ENCODE data around the gene AOPEP. TPM values are rescaled to one million over a fixed set of nuclear protein-coding genes. Genes with fewer than 3 reads are reported as not detected.

AOPEP gene
- total and polyA plus RNA-seq, 4 donors, result 29.0 to 121 (median 60.0) TPM

- Histone ChIP-seq H3K9ac (ENCODE audit: insufficient read depth in 1 of 2, low read length in 2 of 2) (no peak overlapping the region), H3K4me3 (no peak overlapping the region), H3K27me3 (ENCODE audit: control insufficient read depth in 3 of 3, insufficient read depth in 3 of 3, low read length in 2 of 3) (no peaks in the 10 kb centered on the region), H3K36me3 (ENCODE audit: control insufficient read depth in 4 of 4, insufficient read depth in 4 of 4, low read length in 4 of 4) (no peaks in the 10 kb centered on the region), H3K27ac (ENCODE audit: low read depth in 1 of 2, low read length in 1 of 2) (no peak overlapping the region), H3K9me3 (ENCODE audit: control insufficient read depth in 4 of 4, insufficient read depth in 3 of 4, low read length in 3 of 4) (no peaks in the 10 kb centered on the region), H3K4me1 (ENCODE audit: control insufficient read depth in 5 of 5, insufficient read depth in 5 of 5, low read length in 5 of 5) (peaks cover 7 to 51% (median 11%) of the 10 kb centered on the region in 5 donors)
- ATAC-seq (ENCODE audit: insufficient read depth, low FRiP score) (no peak), DNase-seq (no peak)
- TF ChIP-seq CTCF (IDR thresholded peaks at IDR 0.05; ENCODE audit: control extremely low read depth, extremely low read depth), result no peak
- 88 to 93% methylated on average over 3 of the region's 3 CpGs for WGBS, 2 donors
Measured at GRCh38 chr9:94911211-94911610, 184.7 kb downstream of the AOPEP start.

- no peak overlapping the region for H3K9ac ChIP-seq (ENCODE audit: insufficient read depth in 1 of 2, low read length in 2 of 2)
- H3K4me1 ChIP-seq (ENCODE audit: control insufficient read depth in 5 of 5, insufficient read depth in 5 of 5, low read length in 5 of 5), result peaks cover 7 to 47% (median 14%) of the 10 kb centered on the region in 5 donors
Measured at GRCh38 chr9:94911986-94912635, 185.6 kb downstream of the AOPEP start.

GRCh38 chr9:94912700-94913249, 186.3 kb downstream of the AOPEP start:
- Histone ChIP-seq H3K27ac (ENCODE audit: low read depth in 1 of 2, low read length in 1 of 2) (peak overlapping the region in 1 of 2 donors; percentile 17), H3K36me3 (ENCODE audit: control insufficient read depth in 4 of 4, insufficient read depth in 4 of 4, low read length in 4 of 4) (no peaks in the 10 kb centered on the region), H3K9me3 (ENCODE audit: control insufficient read depth in 4 of 4, insufficient read depth in 3 of 4, low read length in 3 of 4) (no peaks in the 10 kb centered on the region), H3K9ac (ENCODE audit: insufficient read depth in 1 of 2, low read length in 2 of 2) (no peak overlapping the region), H3K27me3 (ENCODE audit: control insufficient read depth in 3 of 3, insufficient read depth in 3 of 3, low read length in 2 of 3) (no peaks in the 10 kb centered on the region), H3K4me1 (ENCODE audit: control insufficient read depth in 5 of 5, insufficient read depth in 5 of 5, low read length in 5 of 5) (peaks cover 7 to 40% (median 10%) of the 10 kb centered on the region in 5 donors), H3K4me3 (no peak overlapping the region)
- TF ChIP-seq CTCF (IDR thresholded peaks at IDR 0.05; ENCODE audit: control extremely low read depth, extremely low read depth), result no peak
- DNase-seq (no peak), ATAC-seq (ENCODE audit: insufficient read depth, low FRiP score) (no peak)
- 80 to 91% methylated on average over 8 of the region's 8 CpGs for WGBS, 2 donors

More at GRCh38 chr9:94911986-94912635, 185.6 kb downstream of the AOPEP start:
- ATAC-seq (ENCODE audit: insufficient read depth, low FRiP score) (no peak), DNase-seq (no peak)
- no peaks in the 10 kb centered on the region for H3K36me3 ChIP-seq (ENCODE audit: control insufficient read depth in 4 of 4, insufficient read depth in 4 of 4, low read length in 4 of 4)
- no peak overlapping the region for H3K4me3 ChIP-seq
- no peaks in the 10 kb centered on the region for H3K27me3 ChIP-seq (ENCODE audit: control insufficient read depth in 3 of 3, insufficient read depth in 3 of 3, low read length in 2 of 3)
- TF ChIP-seq CTCF (IDR thresholded peaks at IDR 0.05; ENCODE audit: control extremely low read depth, extremely low read depth), result no peak
- H3K27ac ChIP-seq (ENCODE audit: low read depth in 1 of 2, low read length in 1 of 2), result no peak overlapping the region
- WGBS, 2 donors, result 84 to 89% methylated on average over 11 of the region's 11 CpGs
- no peaks in the 10 kb centered on the region for H3K9me3 ChIP-seq (ENCODE audit: control insufficient read depth in 4 of 4, insufficient read depth in 3 of 4, low read length in 3 of 4)
